Effector CD8-positive, alpha-beta T cell (primary cell): Measurements from ENCODE around the gene SVIL.

ENCODE experiments used
- DNase-seq: peaks from one replicate; lab custom pipeline; 2025; lab: John Stamatoyannopoulos, UW

SVIL gene

DNA sequence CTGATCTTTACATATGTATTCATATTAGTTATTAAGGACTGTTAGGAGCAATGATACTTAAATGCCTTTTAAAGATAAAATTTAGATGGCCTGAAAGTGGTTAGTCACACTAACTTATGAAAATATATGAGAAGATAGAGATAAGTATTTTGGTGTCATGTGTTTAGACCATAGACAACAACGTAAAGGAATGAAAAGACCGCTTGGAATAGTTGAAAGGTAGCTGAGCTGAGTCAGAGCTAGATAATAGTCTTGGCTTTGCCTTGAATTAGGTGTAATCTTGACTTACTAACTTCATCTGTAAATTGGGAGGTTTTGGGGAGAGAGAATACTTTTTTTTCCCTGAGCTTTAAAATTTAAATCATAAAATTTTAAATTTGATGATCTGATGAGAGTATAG is 218.9 kb downstream of the SVIL start:
- no peak for DNase-seq

DNA sequence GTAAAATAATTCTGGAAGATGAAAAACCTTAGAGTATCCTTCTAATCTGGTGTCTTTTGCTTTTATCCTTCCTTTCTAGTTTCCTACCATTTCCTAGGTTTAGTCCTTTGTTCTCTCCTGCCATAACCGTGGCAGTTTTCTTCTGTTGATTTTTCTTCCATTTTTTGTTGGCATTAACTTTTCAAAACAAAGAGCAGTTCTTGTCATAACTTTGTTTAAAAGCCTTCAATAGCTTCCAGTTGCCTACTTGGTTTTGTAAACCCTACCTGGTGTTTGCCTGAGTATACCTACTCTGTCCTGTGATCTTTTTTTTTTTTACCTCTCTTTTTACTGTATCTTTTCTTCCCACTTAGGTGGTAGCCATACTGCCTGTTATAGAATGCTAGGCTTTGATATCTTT is 220.3 kb downstream of the SVIL start:
- DNase-seq: no peak

GRCh38 chr10:29412485-29412884 is 222.3 kb downstream of the SVIL start:
- DNase-seq: no peak

GRCh38 chr10:29411666-29412315 is 223.0 kb downstream of the SVIL start:
- no peak for DNase-seq

GRCh38 chr10:29409241-29410054 is 225.3 kb downstream of the SVIL start:
- DNase-seq: peak; percentile 5

DNA sequence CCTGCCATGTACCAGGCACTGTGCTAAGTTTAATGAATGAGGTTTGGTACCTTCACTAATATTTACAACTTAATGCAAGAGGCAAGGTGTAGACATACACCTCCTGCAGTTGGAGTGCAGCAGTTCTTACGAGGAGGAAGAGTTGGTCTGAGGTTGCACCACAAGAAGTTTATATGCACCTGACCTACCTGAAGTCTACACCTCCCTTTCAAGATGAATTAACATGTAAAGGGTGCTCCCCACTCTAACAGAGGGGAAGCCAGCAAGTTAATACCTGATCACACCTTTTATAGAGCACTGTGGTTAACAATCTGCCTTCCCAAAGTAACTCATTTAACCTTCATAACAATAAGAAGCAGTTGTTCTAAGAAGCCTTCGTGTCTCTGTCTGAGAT is 225.9 kb downstream of the SVIL start:
- DNase-seq: no peak
